ENCODE data around the gene PTHLH.

Gene PTHLH

GRCh38 chr12:27998170-27998569 is 25.6 kb upstream of the PTHLH start:
- ChIA-PET POLR2A (no interaction called here), CTCF (no interaction called here)

DNA sequence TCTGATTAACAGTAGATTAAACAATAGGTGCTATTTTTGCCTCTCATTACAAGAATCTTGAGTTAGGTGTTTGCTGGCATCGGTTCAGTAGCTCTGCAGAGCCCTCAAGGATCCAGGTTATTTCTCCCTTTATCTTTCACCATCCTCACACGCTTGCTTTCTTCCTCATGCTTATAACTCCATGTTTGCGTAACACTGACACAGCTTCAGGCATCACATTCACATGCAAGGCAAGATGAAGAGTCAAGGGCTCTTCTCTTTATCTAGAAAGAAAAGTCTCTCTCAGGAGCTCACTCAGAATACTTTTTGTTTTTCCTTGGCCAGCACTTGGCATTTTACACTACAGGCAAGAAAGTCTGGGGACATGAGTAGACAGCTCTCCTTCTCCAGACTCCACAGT is 24.2 kb upstream of the PTHLH start:
- TF ChIP-seq HDGF (IDR thresholded peaks at IDR 0.05; ENCODE audit: borderline replicate concordance) (no peak), PKNOX1 (IDR thresholded peaks at IDR 0.05) (no peak), L3MBTL2 (conservative IDR thresholded peaks at IDR 0.05) (no peak), ZNF384 (IDR thresholded peaks at IDR 0.05) (no peak), FOXA1 (IDR thresholded peaks at IDR 0.05) (no peak), FOXK2 (IDR thresholded peaks at IDR 0.05) (no peak)
- ChIA-PET CTCF (no interaction called here), POLR2A (no interaction called here)
- no peak for DNase-seq (ENCODE audit: extremely low spot score)

More at GRCh38 chr12:27998170-27998569, 25.6 kb upstream of the PTHLH start:
- no peak for DNase-seq (ENCODE audit: extremely low spot score)
- TF ChIP-seq SP1 (IDR thresholded peaks at IDR 0.05) (no peak), ARNT (IDR thresholded peaks at IDR 0.05) (no peak), TARDBP (IDR thresholded peaks at IDR 0.05) (no peak), HDGF (IDR thresholded peaks at IDR 0.05; ENCODE audit: borderline replicate concordance) (no peak), PKNOX1 (IDR thresholded peaks at IDR 0.05) (no peak), BHLHE40 (IDR thresholded peaks at IDR 0.05; ENCODE audit: borderline replicate concordance) (no peak), FOXM1 (IDR thresholded peaks at IDR 0.05; ENCODE audit: borderline replicate concordance) (no peak), NFRKB (IDR thresholded peaks at IDR 0.05) (no peak), LEF1 (IDR thresholded peaks at IDR 0.05; ENCODE audit: borderline replicate concordance) (no peak), ELF4 (IDR thresholded peaks at IDR 0.05) (no peak), FOXK2 (IDR thresholded peaks at IDR 0.05) (no peak)

- no peak for DNase-seq (ENCODE audit: extremely low spot score)
- TF ChIP-seq BHLHE40 (IDR thresholded peaks at IDR 0.05; ENCODE audit: borderline replicate concordance) (no peak), FOXM1 (IDR thresholded peaks at IDR 0.05; ENCODE audit: borderline replicate concordance) (no peak), PKNOX1 (IDR thresholded peaks at IDR 0.05) (no peak), FOXA1 (IDR thresholded peaks at IDR 0.05) (no peak), ELF4 (IDR thresholded peaks at IDR 0.05) (no peak), HDGF (IDR thresholded peaks at IDR 0.05; ENCODE audit: borderline replicate concordance) (no peak), L3MBTL2 (conservative IDR thresholded peaks at IDR 0.05) (no peak), CTBP1 (IDR thresholded peaks at IDR 0.05; ENCODE audit: borderline replicate concordance) (no peak), ARNT (IDR thresholded peaks at IDR 0.05) (no peak), FOXK2 (IDR thresholded peaks at IDR 0.05) (no peak), TARDBP (IDR thresholded peaks at IDR 0.05) (no peak), LEF1 (IDR thresholded peaks at IDR 0.05; ENCODE audit: borderline replicate concordance) (no peak), SP1 (IDR thresholded peaks at IDR 0.05) (no peak), NFRKB (IDR thresholded peaks at IDR 0.05) (no peak), ZNF384 (IDR thresholded peaks at IDR 0.05) (no peak)
- ChIA-PET CTCF (no interaction called here), POLR2A (no interaction called here)
Measured at GRCh38 chr12:27995406-27995805, 22.9 kb upstream of the PTHLH start.

GRCh38 chr12:27988594-27989233 is 16.2 kb upstream of the PTHLH start:
- ChIA-PET POLR2A (no interaction called here), CTCF (interaction anchor here (0.6 kb wide), 1 partner anchor 25 kb away, joined by 3 read pairs; no protein-coding TSS in a partner anchor)
- DNase-seq (ENCODE audit: extremely low spot score) = no peak
- TF ChIP-seq SUZ12 (IDR thresholded peaks at IDR 0.05) (no peak), HDGF (IDR thresholded peaks at IDR 0.05; ENCODE audit: borderline replicate concordance) (no peak), TARDBP (IDR thresholded peaks at IDR 0.05) (no peak), FOXK2 (IDR thresholded peaks at IDR 0.05) (no peak), SP1 (IDR thresholded peaks at IDR 0.05) (no peak), PKNOX1 (IDR thresholded peaks at IDR 0.05) (no peak), ELF4 (IDR thresholded peaks at IDR 0.05) (no peak), ZNF384 (IDR thresholded peaks at IDR 0.05) (no peak)

DNA sequence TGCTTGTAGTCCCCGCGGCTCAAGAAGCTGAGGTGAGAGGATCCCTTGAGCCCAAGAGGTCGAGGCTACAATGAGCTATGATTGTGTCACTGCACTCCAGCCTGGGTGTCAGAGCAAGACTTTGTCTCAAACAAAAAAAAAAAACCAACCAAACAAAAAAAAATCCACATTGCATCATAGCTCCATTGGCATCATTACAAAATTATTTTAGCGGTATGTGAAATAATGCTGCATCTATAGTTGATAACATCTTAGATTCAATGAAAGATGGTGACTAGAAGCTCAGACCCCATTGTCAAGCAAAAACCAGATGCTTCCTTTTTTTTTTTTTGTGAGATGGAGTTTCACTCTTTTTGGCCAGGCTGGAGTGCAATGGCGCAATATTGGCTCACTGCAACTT is 14.8 kb upstream of the PTHLH start:
- DNase-seq (ENCODE audit: extremely low spot score) = no peak
- CTCF ChIA-PET = no interaction called here
- POLR2A ChIA-PET = no interaction called here
- TF ChIP-seq FOXM1 (IDR thresholded peaks at IDR 0.05; ENCODE audit: borderline replicate concordance) = no peak
- no peak for TF ChIP-seq L3MBTL2 (conservative IDR thresholded peaks at IDR 0.05)
- no peak for TF ChIP-seq ZNF384 (IDR thresholded peaks at IDR 0.05)
- no peak for TF ChIP-seq FOXK2 (IDR thresholded peaks at IDR 0.05)

DNA sequence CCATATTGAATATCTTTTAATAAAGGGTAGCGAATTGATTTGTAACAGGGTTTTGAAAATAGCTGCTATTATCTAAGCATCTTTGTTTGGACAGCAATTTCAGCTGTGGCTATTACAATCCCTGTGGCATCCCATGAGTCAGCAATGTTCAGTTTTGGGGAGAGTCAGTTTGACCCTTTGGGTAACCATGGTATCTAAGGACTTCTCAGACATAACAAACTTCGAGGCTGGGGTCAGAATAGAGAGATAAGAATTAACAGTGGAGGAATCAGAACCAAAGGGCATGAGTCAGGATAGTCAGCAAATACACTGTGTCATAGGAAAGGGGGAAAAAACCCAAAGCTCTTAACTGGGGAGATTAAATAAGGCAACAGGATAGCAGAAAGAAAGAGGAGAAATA is 11.7 kb upstream of the PTHLH start:
- POLR2A ChIA-PET = no interaction called here
- DNase-seq (ENCODE audit: extremely low spot score) = no peak
- CTCF ChIA-PET = no interaction called here
- TF ChIP-seq PKNOX1 (IDR thresholded peaks at IDR 0.05) = no peak
- TF ChIP-seq BHLHE40 (IDR thresholded peaks at IDR 0.05; ENCODE audit: borderline replicate concordance) = no peak
- TF ChIP-seq SP1 (IDR thresholded peaks at IDR 0.05) = no peak
- no peak for TF ChIP-seq ZNF384 (IDR thresholded peaks at IDR 0.05)
- TF ChIP-seq CTBP1 (IDR thresholded peaks at IDR 0.05; ENCODE audit: borderline replicate concordance) = no peak
- TF ChIP-seq FOXA1 (IDR thresholded peaks at IDR 0.05) = no peak
- no peak for TF ChIP-seq FOXM1 (IDR thresholded peaks at IDR 0.05; ENCODE audit: borderline replicate concordance)
- TF ChIP-seq ELF4 (IDR thresholded peaks at IDR 0.05) = no peak
- TF ChIP-seq SUZ12 (IDR thresholded peaks at IDR 0.05) = no peak
- TF ChIP-seq ARNT (IDR thresholded peaks at IDR 0.05) = no peak
- no peak for TF ChIP-seq LEF1 (IDR thresholded peaks at IDR 0.05; ENCODE audit: borderline replicate concordance)
- TF ChIP-seq TARDBP (IDR thresholded peaks at IDR 0.05) = no peak
- no peak for TF ChIP-seq NFRKB (IDR thresholded peaks at IDR 0.05)
- no peak for TF ChIP-seq FOXK2 (IDR thresholded peaks at IDR 0.05)
- no peak for TF ChIP-seq L3MBTL2 (conservative IDR thresholded peaks at IDR 0.05)
- TF ChIP-seq HDGF (IDR thresholded peaks at IDR 0.05; ENCODE audit: borderline replicate concordance) = no peak
